Calu3 (cell line): ENCODE results near the gene CPLANE1. TPM values are rescaled to one million over a fixed set of nuclear protein-coding genes. Genes with fewer than 3 reads are reported as not detected.

Experiments
- BruUV-seq: library from RNA; stranded (reverse); fragments of 400-500 nt; replicated peaks from 2 replicates; lab custom pipeline; 2021; lab: Mats Ljungman, UMichigan
- CTCF ChIA-PET: fragments of 300-600 bp; sonication (Branson Sonifier 250); formaldehyde crosslinking; loops from one replicate; lab custom pipeline; 2022; ENCODE audit warnings: antibody characterized with exemption; lab: Charles Lee
- DNase-seq: peaks from one replicate; pipeline ENCODE4 v3.0.0; 2022
- H3K27ac Mint-ChIP-seq: one replicate; pipeline ENCODE4 v1.8.0; 2022; ENCODE audit warnings: mixed read lengths; ENCODE audit not compliant: unreplicated experiment
- H3K27me3 Mint-ChIP-seq: one replicate; pipeline ENCODE4 v1.8.0; 2022; ENCODE audit warnings: mixed read lengths; ENCODE audit not compliant: unreplicated experiment
- H3K36me3 Mint-ChIP-seq: one replicate; pipeline ENCODE4 v1.8.0; 2022; ENCODE audit warnings: mild to moderate bottlenecking, moderate library complexity, mixed read lengths; ENCODE audit not compliant: insufficient read depth, unreplicated experiment
- H3K4me1 Mint-ChIP-seq: one replicate; pipeline ENCODE4 v1.8.0; 2022; ENCODE audit warnings: mild to moderate bottlenecking, low read depth, mixed read lengths; ENCODE audit not compliant: unreplicated experiment
- H3K4me3 Mint-ChIP-seq: one replicate; pipeline ENCODE4 v1.8.0; 2022; ENCODE audit warnings: mild to moderate bottlenecking, low read depth, moderate library complexity, mixed read lengths; ENCODE audit not compliant: unreplicated experiment
- H3K9me3 Mint-ChIP-seq: one replicate; pipeline ENCODE4 v1.8.0; 2022; ENCODE audit warnings: low read depth, mixed read lengths; ENCODE audit not compliant: unreplicated experiment
- intact Hi-C: fragments of 100-400 bp; cut with micrococcal nuclease; formaldehyde crosslinking; loops from one replicate; pipeline ENCODE4 v1.10.0; 2022; ENCODE audit not compliant: unreplicated experiment
- total RNA-seq: library from RNA; stranded (reverse); gene quantifications from 2 replicates; pipeline ENCODE4 v1.2.3, GENCODE V29; 2022
- TF ChIP-seq, protein P1 (sequence below): fragments of 200-600 bp; IDR thresholded peaks from one replicate; pipeline ENCODE4 v1.8.0; 2022; ENCODE audit warnings: antibody characterized with exemption; ENCODE audit not compliant: unreplicated experiment

Gene CPLANE1
- total RNA-seq, 1 experiment from 2014 or later, result 12.1 TPM

DNA sequence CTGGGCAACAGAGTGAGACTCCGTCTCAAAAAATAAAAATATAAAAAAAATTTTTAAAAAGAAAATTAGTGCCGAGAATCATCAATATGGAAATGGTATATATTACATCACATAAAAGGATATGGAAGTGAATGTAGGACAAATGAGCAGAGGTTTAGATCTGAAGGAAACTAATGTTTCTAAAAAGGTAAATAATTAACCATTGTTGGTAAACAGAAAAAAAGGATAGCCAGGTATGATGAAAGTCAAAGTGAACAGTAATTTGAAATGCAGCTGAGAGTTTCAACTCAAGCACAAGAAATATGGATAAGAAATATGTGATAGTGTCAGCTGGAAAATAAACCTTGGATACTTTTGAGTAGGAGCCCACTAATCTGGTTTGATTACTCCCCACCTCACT is 76.2 kb downstream of the CPLANE1 start:
- TF ChIP-seq, protein P1, sequence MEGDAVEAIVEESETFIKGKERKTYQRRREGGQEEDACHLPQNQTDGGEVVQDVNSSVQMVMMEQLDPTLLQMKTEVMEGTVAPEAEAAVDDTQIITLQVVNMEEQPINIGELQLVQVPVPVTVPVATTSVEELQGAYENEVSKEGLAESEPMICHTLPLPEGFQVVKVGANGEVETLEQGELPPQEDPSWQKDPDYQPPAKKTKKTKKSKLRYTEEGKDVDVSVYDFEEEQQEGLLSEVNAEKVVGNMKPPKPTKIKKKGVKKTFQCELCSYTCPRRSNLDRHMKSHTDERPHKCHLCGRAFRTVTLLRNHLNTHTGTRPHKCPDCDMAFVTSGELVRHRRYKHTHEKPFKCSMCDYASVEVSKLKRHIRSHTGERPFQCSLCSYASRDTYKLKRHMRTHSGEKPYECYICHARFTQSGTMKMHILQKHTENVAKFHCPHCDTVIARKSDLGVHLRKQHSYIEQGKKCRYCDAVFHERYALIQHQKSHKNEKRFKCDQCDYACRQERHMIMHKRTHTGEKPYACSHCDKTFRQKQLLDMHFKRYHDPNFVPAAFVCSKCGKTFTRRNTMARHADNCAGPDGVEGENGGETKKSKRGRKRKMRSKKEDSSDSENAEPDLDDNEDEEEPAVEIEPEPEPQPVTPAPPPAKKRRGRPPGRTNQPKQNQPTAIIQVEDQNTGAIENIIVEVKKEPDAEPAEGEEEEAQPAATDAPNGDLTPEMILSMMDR, result no peak
- Mint-ChIP-seq H3K27ac (no peak overlapping the region), H3K27me3 (no peaks in the 10 kb centered on the region), H3K4me1 (no peaks in the 10 kb centered on the region), H3K9me3 (no peaks in the 10 kb centered on the region), H3K4me3 (no peak overlapping the region), H3K36me3 (peaks cover 14% of the 10 kb centered on the region)
- intact Hi-C loops, result no loop called here
- CTCF ChIA-PET, result interaction anchor here (0.8 kb wide), 1 partner anchor 55 kb away, joined by 3 read pairs; no protein-coding TSS in a partner anchor
- BruUV-seq, result no TSS peak
- DNase-seq, result no peak

DNA sequence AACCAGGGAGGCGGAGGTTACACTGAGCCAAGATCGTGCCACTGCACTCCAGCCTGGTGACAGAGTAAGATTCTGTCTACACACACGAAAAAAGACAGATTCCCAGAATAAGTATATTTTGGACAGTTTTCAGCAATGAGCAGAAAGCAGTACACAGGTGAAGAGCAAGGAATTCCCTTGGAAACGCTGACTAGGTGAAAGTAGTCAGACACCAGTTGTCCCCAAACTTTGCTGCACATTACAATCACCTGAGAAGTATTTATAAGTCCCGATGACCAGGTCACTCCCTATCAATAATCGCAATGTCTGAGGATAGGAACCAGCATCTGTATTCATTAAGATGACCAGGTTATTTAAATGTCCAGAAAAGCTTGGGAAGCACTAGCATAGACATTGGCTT is 78.3 kb downstream of the CPLANE1 start:
- Mint-ChIP-seq H3K36me3 (peaks cover 14% of the 10 kb centered on the region), H3K4me3 (no peak overlapping the region), H3K27ac (no peak overlapping the region), H3K4me1 (peaks cover 5% of the 10 kb centered on the region), H3K27me3 (no peaks in the 10 kb centered on the region), H3K9me3 (no peaks in the 10 kb centered on the region)
- no TSS peak for BruUV-seq
- CTCF ChIA-PET, result no interaction called here
- TF ChIP-seq, protein P1, result no peak
- no peak for DNase-seq
- intact Hi-C loops, result no loop called here

DNA sequence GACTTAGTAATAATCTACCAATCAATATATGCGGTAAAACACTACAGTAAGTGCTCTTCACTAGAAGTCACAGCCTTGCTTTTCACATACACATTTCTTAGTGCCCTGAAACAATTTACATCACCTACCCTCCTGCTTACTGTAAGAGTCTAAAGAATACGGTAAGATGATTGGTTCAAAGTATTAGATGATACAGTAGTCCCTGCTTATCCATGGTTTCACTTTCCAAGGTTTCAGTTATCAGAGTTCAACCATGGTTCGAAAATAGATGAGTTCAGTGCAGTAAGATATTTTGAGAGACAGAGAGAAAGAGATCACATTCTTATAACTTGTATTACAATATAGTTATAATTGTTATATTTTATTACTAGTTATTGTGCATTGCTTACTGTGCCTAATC is 83.0 kb downstream of the CPLANE1 start:
- no peak for DNase-seq
- Mint-ChIP-seq H3K4me3 (no peak overlapping the region), H3K27ac (no peak overlapping the region), H3K36me3 (peaks cover 13% of the 10 kb centered on the region), H3K9me3 (no peaks in the 10 kb centered on the region), H3K27me3 (no peaks in the 10 kb centered on the region), H3K4me1 (peaks cover 12% of the 10 kb centered on the region)
- intact Hi-C loops, result no loop called here
- CTCF ChIA-PET, result no interaction called here
- TF ChIP-seq, protein P1, result no peak
- no TSS peak for BruUV-seq

DNA sequence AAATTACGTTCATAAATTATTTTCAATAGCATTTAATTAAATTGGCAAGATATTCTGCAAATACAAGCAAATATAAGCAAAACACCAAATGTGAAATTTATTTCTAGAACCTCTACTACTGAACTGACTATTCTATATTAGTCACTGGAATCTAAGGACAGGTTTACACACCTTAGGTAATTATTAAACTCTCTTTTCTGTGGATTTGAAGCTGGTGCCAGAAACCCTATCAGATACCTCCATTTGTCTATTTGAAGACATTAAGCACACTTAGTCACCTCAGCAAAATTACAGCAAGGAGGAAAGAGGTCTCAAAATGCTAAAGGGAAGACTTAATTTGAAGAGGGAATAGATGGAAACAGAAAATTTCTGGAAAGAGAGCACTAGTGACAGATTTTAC is 83.4 kb downstream of the CPLANE1 start:
- no TSS peak for BruUV-seq
- H3K27ac Mint-ChIP-seq, result no peak overlapping the region
- CTCF ChIA-PET, result no interaction called here
- peaks cover 12% of the 10 kb centered on the region for H3K4me1 Mint-ChIP-seq
- no peak overlapping the region for H3K4me3 Mint-ChIP-seq
- H3K36me3 Mint-ChIP-seq, result peaks cover 11% of the 10 kb centered on the region
- H3K27me3 Mint-ChIP-seq, result no peaks in the 10 kb centered on the region
- no peaks in the 10 kb centered on the region for H3K9me3 Mint-ChIP-seq
- intact Hi-C loops, result no loop called here
- DNase-seq, result no peak
- TF ChIP-seq, protein P1, result no peak
